OCI-LY7 (cell line): ENCODE results near the gene CIZ1. TPM values are rescaled to one million over a fixed set of nuclear protein-coding genes. Genes with fewer than 3 reads are reported as not detected.
A peak's percentile ranks its signal among the peaks of the same experiment; 100 is the strongest.

Source experiments
- BruUV-seq: library from RNA; stranded (reverse); fragments of 400-500 nt; replicated peaks from 2 replicates; lab custom pipeline; 2021; lab: Mats Ljungman, UMichigan
- CTCF ChIA-PET: fragments of 300-600 bp; sonication (Branson Sonifier 250); formaldehyde crosslinking; loops from one replicate; lab custom pipeline; 2022; ENCODE audit warnings: antibody characterized with exemption; ENCODE audit not compliant: unreplicated experiment; lab: Charles Lee
- POLR2A ChIA-PET: fragments of 300-600 bp; sonication (Branson Sonifier 250); formaldehyde crosslinking; loops from one replicate; lab custom pipeline; 2022; ENCODE audit warnings: antibody characterized with exemption; lab: Charles Lee
- DNase-seq: peaks from one replicate; pipeline ENCODE4 v3.0.0-alpha.2; 2015; ENCODE audit warnings: low spot score
- H2AFZ ChIP-seq: fragments of 200-600 bp; sonication (generic), shearing (Covaris generic); 2 replicates; pipeline ENCODE4 v1.6.1; 2014; ENCODE audit warnings: mild to moderate bottlenecking, antibody characterized with exemption, low read length, moderate library complexity
- H3K27ac ChIP-seq: fragments of 200-600 bp; sonication (generic); 2 replicates; pipeline ENCODE4 v1.5.1; 2014; ENCODE audit warnings: mixed run types, low read depth, mild to moderate bottlenecking, moderate library complexity, low read length, inconsistent platforms; ENCODE audit not compliant: poor library complexity, severe bottlenecking
- H3K36me3 ChIP-seq: fragments of 200-600 bp; sonication (generic); 2 replicates; pipeline ENCODE4 v1.6.1; 2014; ENCODE audit warnings: mild to moderate bottlenecking, antibody characterized with exemption, low read length, moderate library complexity, mixed read lengths; ENCODE audit not compliant: insufficient read depth
- H3K4me1 ChIP-seq: fragments of 200-600 bp; sonication (generic); 2 replicates; pipeline ENCODE4 v1.5.1; 2014; ENCODE audit warnings: mild to moderate bottlenecking, low read length; ENCODE audit not compliant: insufficient read depth, poor library complexity, severe bottlenecking
- H3K4me2 ChIP-seq: fragments of 200-600 bp; sonication (generic); 2 replicates; pipeline ENCODE4 v1.6.1; 2014; ENCODE audit warnings: mild to moderate bottlenecking, low read length
- H3K4me3 ChIP-seq: fragments of 200-600 bp; sonication (generic); 2 replicates; pipeline ENCODE4 v1.5.1; 2014; ENCODE audit warnings: mild to moderate bottlenecking, low read depth, low read length; ENCODE audit not compliant: poor library complexity, severe bottlenecking
- H3K79me2 ChIP-seq: fragments of 200-600 bp; sonication (generic); 2 replicates; pipeline ENCODE4 v1.6.1; 2016; ENCODE audit warnings: low read depth, mild to moderate bottlenecking, low read length, moderate library complexity, mixed read lengths; ENCODE audit not compliant: insufficient read depth
- H3K9me2 ChIP-seq: fragments of 200-600 bp; sonication (generic); 2 replicates; pipeline ENCODE4 v1.6.1; 2016; ENCODE audit warnings: mild to moderate bottlenecking, low read length, mixed read lengths; ENCODE audit not compliant: insufficient read depth
- H3K9me3 ChIP-seq: fragments of 200-600 bp; sonication (generic); 2 replicates; pipeline ENCODE4 v1.6.1; 2014; ENCODE audit warnings: mild to moderate bottlenecking, mixed run types, low read length, mixed read lengths
- H4K20me1 ChIP-seq: fragments of 200-600 bp; sonication (generic); 2 replicates; pipeline ENCODE4 v1.6.1; 2014; ENCODE audit warnings: mild to moderate bottlenecking, antibody characterized with exemption, low read length, moderate library complexity, mixed read lengths; ENCODE audit not compliant: insufficient read depth
- CTCF ChIP-seq: fragments of 200-600 bp; sonication (generic); conservative IDR thresholded peaks from 2 replicates; pipeline ENCODE4 v1.5.1; 2014; ENCODE audit warnings: mild to moderate bottlenecking, antibody characterized with exemption, low read length, moderate library complexity, mixed read lengths
- EZH2phosphoT487 ChIP-seq: fragments of 200-600 bp; sonication (generic); IDR thresholded peaks from 2 replicates; pipeline ENCODE4 v1.6.1; 2018; ENCODE audit warnings: low read depth, borderline replicate concordance, mild to moderate bottlenecking, mixed run types, antibody characterized with exemption, low read length, moderate library complexity, mixed read lengths
- intact Hi-C: fragments of 100-400 bp; cut with micrococcal nuclease; formaldehyde crosslinking; loops from one replicate; pipeline ENCODE4 v1.10.0; 2022; ENCODE audit not compliant: unreplicated experiment
- total RNA-seq, 2 experiments: library from RNA; depleted of rRNA in 1 of 2; stranded (reverse); fragments of >200 nt in 1 of 2; shearing (Covaris generic) in 1 of 2; gene quantifications; 2 replicates each; pipeline ENCODE4 v1.2.3, GENCODE V29; 2014 to 2022

CIZ1 gene
- total RNA-seq, 2 experiments from 2014 or later = 45.4 to 121 TPM

DNA sequence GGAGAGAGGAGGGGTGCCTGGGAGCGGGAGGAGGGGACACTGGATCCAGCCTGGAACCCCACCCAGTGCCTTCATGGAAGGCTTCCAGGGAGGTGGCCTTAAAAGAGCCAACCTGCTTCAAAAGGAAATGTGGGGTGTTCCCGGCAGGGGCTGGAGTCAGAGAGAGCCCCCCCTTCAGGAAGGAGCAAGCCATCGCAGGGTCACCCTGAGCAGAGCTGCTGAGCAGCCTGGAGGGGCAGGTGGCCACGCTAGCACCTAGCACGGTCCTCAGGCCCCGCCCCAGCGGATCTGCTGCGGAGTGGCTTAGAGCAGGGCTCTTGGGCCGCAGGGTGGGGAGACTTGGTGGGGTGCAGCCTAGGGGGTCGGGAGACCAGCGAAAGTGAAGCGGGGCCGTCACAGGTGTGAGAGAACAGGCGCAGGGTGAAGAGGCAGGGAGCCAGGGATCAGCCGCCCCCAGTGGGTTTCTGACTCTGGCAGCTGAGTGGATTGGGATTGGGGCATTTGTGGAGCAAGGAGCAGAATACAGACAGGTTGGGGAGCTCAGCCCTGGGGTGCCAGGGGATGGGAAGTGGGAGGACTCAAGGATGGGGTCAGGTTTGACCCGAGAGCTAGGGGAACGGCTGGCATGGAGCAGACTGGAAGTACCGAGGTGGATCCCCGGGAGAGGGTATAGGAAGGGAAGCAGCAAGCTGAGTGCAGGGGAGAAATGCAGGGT is 40.6 kb downstream of the CIZ1 start:
- no peak overlapping the region for H3K4me2 ChIP-seq
- no peak overlapping the region for H3K4me3 ChIP-seq
- H3K4me1 ChIP-seq = no peaks in the 10 kb centered on the region
- no peak overlapping the region for H3K27ac ChIP-seq
- DNase-seq = peak; percentile 50
- H3K9me2 ChIP-seq = no peaks in the 10 kb centered on the region
- intact Hi-C loops = no loop called here
- H3K79me2 ChIP-seq = no peaks in the 10 kb centered on the region
- no peak overlapping the region for H2AFZ ChIP-seq
- H3K36me3 ChIP-seq = no peaks in the 10 kb centered on the region
- CTCF ChIA-PET = no interaction called here
- POLR2A ChIA-PET = no interaction called here
- peak; percentile 71 for TF ChIP-seq CTCF
- no peak for TF ChIP-seq EZH2phosphoT487
- BruUV-seq = no TSS peak
- no peaks in the 10 kb centered on the region for H4K20me1 ChIP-seq
- no peaks in the 10 kb centered on the region for H3K9me3 ChIP-seq

- Histone ChIP-seq H3K79me2 (no peaks in the 10 kb centered on the region), H2AFZ (no peak overlapping the region), H4K20me1 (no peaks in the 10 kb centered on the region), H3K9me3 (no peaks in the 10 kb centered on the region), H3K9me2 (no peaks in the 10 kb centered on the region), H3K36me3 (no peaks in the 10 kb centered on the region), H3K4me1 (no peaks in the 10 kb centered on the region), H3K4me2 (no peak overlapping the region), H3K27ac (no peak overlapping the region), H3K4me3 (no peak overlapping the region)
- intact Hi-C loops = no loop called here
- no TSS peak for BruUV-seq
- CTCF ChIA-PET = no interaction called here
- TF ChIP-seq CTCF = no peak
- no peak for TF ChIP-seq EZH2phosphoT487
- POLR2A ChIA-PET = no interaction called here
- no peak for DNase-seq
Observed at GRCh38 chr9:128149951-128150593, 41.3 kb downstream of the CIZ1 start.
